NCI-H748 (cell line): ENCODE results near the gene GGACT.

Source experiments
- DNase-seq: peaks from one replicate; lab custom pipeline; 2025; ENCODE audit not compliant: unreplicated experiment; lab: John Stamatoyannopoulos, UW

Gene GGACT

GRCh38 chr13:100483139-100483538 is 105.5 kb downstream of the GGACT start:
- no peak for DNase-seq

DNA sequence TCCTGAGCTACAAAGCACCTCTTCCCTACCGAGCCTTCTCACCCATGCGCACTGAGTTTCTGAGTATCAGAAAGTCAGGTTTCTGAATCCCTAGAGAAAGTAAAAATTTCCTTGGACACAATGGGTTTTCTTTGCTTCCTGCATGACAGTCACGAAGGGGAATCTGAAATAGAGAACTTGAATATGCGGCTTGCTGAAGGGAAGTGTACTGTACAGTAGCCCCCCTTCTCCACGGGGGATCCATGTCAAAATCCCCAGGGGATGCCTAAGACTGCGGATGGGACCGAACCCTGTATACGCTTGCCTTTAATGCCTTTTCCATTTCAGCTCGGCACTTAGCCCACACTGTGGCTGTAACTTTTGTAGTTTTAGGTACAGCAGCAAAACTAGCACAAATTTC is 107.9 kb downstream of the GGACT start:
- no peak for DNase-seq
